GM23248 (cell line): ENCODE measurements around the gene HEXIM1. TPM values are rescaled to one million over a fixed set of nuclear protein-coding genes. Genes with fewer than 3 reads are reported as not detected.

Experiments used
- DNase-seq: peaks from one replicate; pipeline ENCODE4 v3.0.0-alpha.2; 2015
- H2AFZ ChIP-seq: fragments of 200-600 bp; sonication (generic); 2 replicates; pipeline ENCODE4 v1.6.1; 2016; ENCODE audit warnings: antibody characterized with exemption
- H3F3A ChIP-seq: fragments of 200-600 bp; sonication (generic); 2 replicates; pipeline ENCODE4 v1.6.1; 2016; ENCODE audit warnings: mild to moderate bottlenecking, antibody characterized with exemption, mixed run types; ENCODE audit not compliant: insufficient read depth
- H3K27ac ChIP-seq: fragments of 200-600 bp; sonication (generic); 2 replicates; pipeline ENCODE4 v1.5.1; 2016; ENCODE audit warnings: mild to moderate bottlenecking
- H3K27me3 ChIP-seq: fragments of 200-600 bp; sonication (generic); replicated peaks from 2 replicates; pipeline ENCODE4 v1.6.1; 2016; ENCODE audit warnings: mild to moderate bottlenecking; ENCODE audit not compliant: insufficient read depth
- H3K36me3 ChIP-seq: fragments of 200-600 bp; sonication (generic); 2 replicates; pipeline ENCODE4 v1.6.1; 2016; ENCODE audit warnings: low read depth, mild to moderate bottlenecking
- H3K4me1 ChIP-seq: fragments of 200-600 bp; sonication (generic); 2 replicates; pipeline ENCODE4 v1.6.1; 2016; ENCODE audit warnings: mild to moderate bottlenecking; ENCODE audit not compliant: insufficient read depth
- H3K4me2 ChIP-seq: fragments of 200-600 bp; sonication (generic); one replicate; pipeline ENCODE4 v1.6.1; 2016; ENCODE audit warnings: mild to moderate bottlenecking; ENCODE audit not compliant: unreplicated experiment
- H3K4me3 ChIP-seq: fragments of 200-600 bp; sonication (generic); 2 replicates; pipeline ENCODE4 v1.5.1; 2016; ENCODE audit warnings: mild to moderate bottlenecking
- H3K79me2 ChIP-seq: fragments of 200-600 bp; sonication (generic); 2 replicates; pipeline ENCODE4 v1.6.1; 2016; ENCODE audit warnings: mild to moderate bottlenecking; ENCODE audit not compliant: insufficient read depth
- H3K9ac ChIP-seq: fragments of 200-600 bp; sonication (generic); 2 replicates; pipeline ENCODE4 v1.6.1; 2016; ENCODE audit warnings: mild to moderate bottlenecking
- H3K9me2 ChIP-seq: fragments of 200-600 bp; sonication (generic); 2 replicates; pipeline ENCODE4 v1.6.1; 2016; ENCODE audit warnings: mixed run types, mild to moderate bottlenecking, moderate library complexity; ENCODE audit not compliant: insufficient read depth
- H3K9me3 ChIP-seq: fragments of 200-600 bp; sonication (generic); one replicate; pipeline ENCODE4 v1.6.1; 2017; ENCODE audit warnings: low read depth
- H4K20me1 ChIP-seq: fragments of 200-600 bp; sonication (generic); 2 replicates; pipeline ENCODE4 v1.6.0; 2016; ENCODE audit not compliant: insufficient read depth
- EZH2 ChIP-seq: fragments of 200-600 bp; sonication (generic); IDR thresholded peaks from 2 replicates; pipeline ENCODE4 v1.6.1; 2018; ENCODE audit warnings: antibody characterized with exemption, mild to moderate bottlenecking; ENCODE audit not compliant: insufficient read depth, poor library complexity, severe bottlenecking
- EZH2phosphoT487 ChIP-seq: fragments of 200-600 bp; sonication (generic); IDR thresholded peaks from 2 replicates; pipeline ENCODE4 v1.6.1; 2018; ENCODE audit warnings: antibody characterized with exemption, moderate library complexity, mild to moderate bottlenecking, low read depth; ENCODE audit not compliant: insufficient read depth
- WGBS, 2 experiments: methylation state at CpG; one replicate each; pipeline ENCODE4 v1.1.6; 2015 to 2017; ENCODE audit warnings: low lambda C conversion rate in 2 of 2, low coverage in 1 of 2; ENCODE audit errors: missing lambda C conversion rate in 2 of 2; 5-methylcytosine and 5-hydroxymethylcytosine counted together
- in situ Hi-C: fragments of 300-500 bp; cut with MboI; formaldehyde crosslinking; loops from 2 replicates; pipeline ENCODE4 v1.15.0; 2020
- polyA plus RNA-seq: library from polyadenylated mRNA; unstranded; fragments of >200 nt; fragmentation: Nextera tagmentation; extraction: Ambion mirVana; gene quantifications from 2 replicates; pipeline ENCODE4 v1.2.1, GENCODE V29; 2016
- total RNA-seq: library from RNA; depleted of rRNA; stranded (reverse); fragments of >200 nt; shearing (Covaris generic); gene quantifications from 2 replicates; pipeline ENCODE4 v1.2.3, GENCODE V29; 2014

Gene HEXIM1
- total and polyA plus RNA-seq, 2 experiments from 2014 or later, result 10.6 to 16.2 TPM

- H3K79me2 ChIP-seq, result no peaks in the 10 kb centered on the region
- H3K4me3 ChIP-seq, result no peak overlapping the region
- no peak for TF ChIP-seq EZH2
- TF ChIP-seq EZH2phosphoT487, result no peak
- H3F3A ChIP-seq, result peaks cover 11% of the 10 kb centered on the region
- no peak overlapping the region for H3K9ac ChIP-seq
- no peaks in the 10 kb centered on the region for H3K9me3 ChIP-seq
- no peaks in the 10 kb centered on the region; the same call in 1 of the 2 replicates for H3K36me3 ChIP-seq
- H3K9me2 ChIP-seq, result no peaks in the 10 kb centered on the region
- in situ Hi-C loops, result no loop called here
- no peak overlapping the region for H3K27ac ChIP-seq
- no peaks in the 10 kb centered on the region for H4K20me1 ChIP-seq
- DNase-seq, result no peak
- no peaks in the 10 kb centered on the region for H3K4me1 ChIP-seq
- no peaks in the 10 kb centered on the region for H3K27me3 ChIP-seq
- 89 to 93% methylated on average over 18 to 26 of the region's 26 CpGs for WGBS, 2 experiments
- no peak overlapping the region for H2AFZ ChIP-seq
- no peak overlapping the region for H3K4me2 ChIP-seq
These were observed 33.2 kb upstream of the HEXIM1 start for GRCh38 chr17:45115015-45115625.

DNA sequence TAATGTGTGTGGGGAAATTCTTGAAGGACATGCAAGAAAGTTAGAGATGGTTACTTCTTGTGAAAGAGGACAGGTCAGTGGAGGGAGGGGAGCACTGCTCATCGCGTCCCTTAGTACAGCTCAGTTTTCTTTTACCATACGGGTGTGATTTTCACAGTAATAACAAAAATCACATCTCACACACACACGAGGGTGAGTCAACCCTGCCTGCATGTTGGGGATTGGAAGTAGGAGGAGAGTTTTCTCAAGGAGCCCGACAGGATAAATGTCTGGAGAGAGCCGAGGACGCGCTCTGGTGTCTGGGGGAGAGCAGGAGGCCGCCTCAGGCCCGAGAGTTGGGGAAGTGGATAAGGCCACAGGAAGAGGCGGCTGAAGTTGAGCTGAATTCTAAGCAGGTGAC lies 32.4 kb upstream of the HEXIM1 start:
- Histone ChIP-seq H3F3A (peaks cover 8% of the 10 kb centered on the region), H4K20me1 (no peaks in the 10 kb centered on the region), H3K79me2 (no peaks in the 10 kb centered on the region), H3K4me1 (no peaks in the 10 kb centered on the region), H3K36me3 (no peaks in the 10 kb centered on the region; the same call in 1 of the 2 replicates), H3K27ac (no peak overlapping the region), H3K4me3 (no peak overlapping the region), H3K27me3 (no peaks in the 10 kb centered on the region), H3K9ac (no peak overlapping the region), H3K9me2 (no peaks in the 10 kb centered on the region), H2AFZ (no peak overlapping the region), H3K9me3 (no peaks in the 10 kb centered on the region), H3K4me2 (no peak overlapping the region)
- no peak for DNase-seq
- TF ChIP-seq EZH2phosphoT487 (no peak), EZH2 (no peak)
- in situ Hi-C loops, result no loop called here
- 86 to 88% methylated on average over 11 of the region's 11 CpGs for WGBS, 2 experiments

GRCh38 chr17:45116434-45117016 lies 31.8 kb upstream of the HEXIM1 start:
- Histone ChIP-seq H2AFZ (no peak overlapping the region), H3K27me3 (no peaks in the 10 kb centered on the region), H3K4me1 (no peaks in the 10 kb centered on the region), H3K4me3 (no peak overlapping the region), H3K36me3 (no peaks in the 10 kb centered on the region; the same call in 1 of the 2 replicates), H4K20me1 (no peaks in the 10 kb centered on the region), H3F3A (peaks cover 2% of the 10 kb centered on the region; the same call in 1 of the 2 replicates), H3K79me2 (no peaks in the 10 kb centered on the region), H3K9me2 (no peaks in the 10 kb centered on the region), H3K4me2 (no peak overlapping the region), H3K27ac (no peak overlapping the region), H3K9me3 (no peaks in the 10 kb centered on the region), H3K9ac (no peak overlapping the region)
- 83 to 86% methylated on average over 7 to 10 of the region's 10 CpGs for WGBS, 2 experiments
- in situ Hi-C loops, result no loop called here
- TF ChIP-seq EZH2phosphoT487, result no peak
- no peak for TF ChIP-seq EZH2
- no peak for DNase-seq

DNA sequence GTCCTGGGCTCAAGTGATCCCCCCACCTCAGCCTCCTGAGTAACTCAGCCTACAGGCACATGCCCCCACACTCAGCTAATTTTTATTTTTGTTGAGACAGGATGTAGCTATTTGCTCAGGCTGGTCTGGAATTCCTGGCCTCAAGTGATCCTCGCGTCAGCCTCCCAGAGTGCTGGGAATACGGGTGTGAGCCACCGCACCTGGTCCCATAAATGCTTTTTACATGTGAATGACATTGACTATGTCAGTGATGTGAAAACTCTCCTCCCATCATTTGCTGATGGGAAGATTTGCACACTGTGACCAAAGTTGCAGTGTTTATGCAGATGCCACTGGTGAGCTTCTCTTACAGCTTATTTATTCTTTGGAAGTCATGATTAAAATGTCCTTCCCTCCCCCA lies 30.9 kb upstream of the HEXIM1 start:
- Histone ChIP-seq H3K27ac (no peak overlapping the region), H3K4me2 (no peak overlapping the region), H3K27me3 (no peaks in the 10 kb centered on the region), H4K20me1 (no peaks in the 10 kb centered on the region), H3F3A (no peaks in the 10 kb centered on the region), H3K9me3 (no peaks in the 10 kb centered on the region), H3K9ac (no peak overlapping the region), H3K79me2 (0 out of 2 replicates have a peak, but pooled peaks cover 4% of the 10 kb centered on the region), H3K4me1 (peaks cover 4% of the 10 kb centered on the region), H2AFZ (no peak overlapping the region), H3K9me2 (no peaks in the 10 kb centered on the region), H3K4me3 (no peak overlapping the region), H3K36me3 (no peaks in the 10 kb centered on the region; the same call in 1 of the 2 replicates)
- in situ Hi-C loops, result no loop called here
- DNase-seq, result no peak
- WGBS, 2 experiments, result 97 to 100% methylated on average over 4 of the region's 4 CpGs
- TF ChIP-seq EZH2phosphoT487 (no peak), EZH2 (no peak)
